Immature natural killer cell (primary cell): ENCODE results near the gene PHLDA2. TPM values are rescaled to one million over a fixed set of nuclear protein-coding genes. Genes with fewer than 3 reads are reported as not detected.

Experiments used
- DNase-seq, 3 donors: peaks; one replicate each; pipeline ENCODE4 v3.0.0; 2022; ENCODE audit warnings: mixed read lengths in 1 of 3
- H3K27ac Mint-ChIP-seq, 6 donors: one replicate each; pipeline ENCODE4 v1.8.0; 2020; ENCODE audit warnings: mixed read lengths in 6 of 6, mild to moderate bottlenecking in 5 of 6, inconsistent platforms in 4 of 6, moderate library complexity in 3 of 6
- H3K27me3 Mint-ChIP-seq, 3 donors: one replicate each; pipeline ENCODE4 v1.8.0; 2020 to 2021; ENCODE audit warnings: low read depth in 3 of 3, mild to moderate bottlenecking in 3 of 3, mixed read lengths in 3 of 3, moderate library complexity in 3 of 3, inconsistent platforms in 1 of 3
- H3K36me3 Mint-ChIP-seq, 3 donors: one replicate each; pipeline ENCODE4 v1.8.0; 2020; ENCODE audit warnings: mixed read lengths in 3 of 3, inconsistent platforms in 2 of 3, mild to moderate bottlenecking in 2 of 3
- H3K4me1 Mint-ChIP-seq, 2 donors: one replicate each; pipeline ENCODE4 v1.8.0; 2020; ENCODE audit warnings: inconsistent platforms in 2 of 2, mild to moderate bottlenecking in 2 of 2, mixed read lengths in 2 of 2, moderate library complexity in 1 of 2
- H3K4me3 Mint-ChIP-seq, 5 donors: one replicate each; pipeline ENCODE4 v1.8.0; 2020; ENCODE audit warnings: mild to moderate bottlenecking in 5 of 5, mixed read lengths in 5 of 5, inconsistent platforms in 3 of 5, moderate library complexity in 3 of 5
- H3K9me3 Mint-ChIP-seq, 6 donors: one replicate each; pipeline ENCODE4 v1.8.0; 2020; ENCODE audit warnings: mild to moderate bottlenecking in 6 of 6, mixed read lengths in 6 of 6, inconsistent platforms in 4 of 6, moderate library complexity in 3 of 6
- polyA plus RNA-seq, 3 donors: library from polyadenylated mRNA; unstranded; fragments of 300-500 nt; fragmentation: Illumina TruSeq; gene quantifications; one replicate each; pipeline ENCODE4 v1.2.3, GENCODE V29; 2021

The PHLDA2 gene, protein sequence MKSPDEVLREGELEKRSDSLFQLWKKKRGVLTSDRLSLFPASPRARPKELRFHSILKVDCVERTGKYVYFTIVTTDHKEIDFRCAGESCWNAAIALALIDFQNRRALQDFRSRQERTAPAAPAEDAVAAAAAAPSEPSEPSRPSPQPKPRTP
- polyA plus RNA-seq, result under 1 TPM in 1 of 3 donors, not detected in 2; 0.27 TPM

DNA sequence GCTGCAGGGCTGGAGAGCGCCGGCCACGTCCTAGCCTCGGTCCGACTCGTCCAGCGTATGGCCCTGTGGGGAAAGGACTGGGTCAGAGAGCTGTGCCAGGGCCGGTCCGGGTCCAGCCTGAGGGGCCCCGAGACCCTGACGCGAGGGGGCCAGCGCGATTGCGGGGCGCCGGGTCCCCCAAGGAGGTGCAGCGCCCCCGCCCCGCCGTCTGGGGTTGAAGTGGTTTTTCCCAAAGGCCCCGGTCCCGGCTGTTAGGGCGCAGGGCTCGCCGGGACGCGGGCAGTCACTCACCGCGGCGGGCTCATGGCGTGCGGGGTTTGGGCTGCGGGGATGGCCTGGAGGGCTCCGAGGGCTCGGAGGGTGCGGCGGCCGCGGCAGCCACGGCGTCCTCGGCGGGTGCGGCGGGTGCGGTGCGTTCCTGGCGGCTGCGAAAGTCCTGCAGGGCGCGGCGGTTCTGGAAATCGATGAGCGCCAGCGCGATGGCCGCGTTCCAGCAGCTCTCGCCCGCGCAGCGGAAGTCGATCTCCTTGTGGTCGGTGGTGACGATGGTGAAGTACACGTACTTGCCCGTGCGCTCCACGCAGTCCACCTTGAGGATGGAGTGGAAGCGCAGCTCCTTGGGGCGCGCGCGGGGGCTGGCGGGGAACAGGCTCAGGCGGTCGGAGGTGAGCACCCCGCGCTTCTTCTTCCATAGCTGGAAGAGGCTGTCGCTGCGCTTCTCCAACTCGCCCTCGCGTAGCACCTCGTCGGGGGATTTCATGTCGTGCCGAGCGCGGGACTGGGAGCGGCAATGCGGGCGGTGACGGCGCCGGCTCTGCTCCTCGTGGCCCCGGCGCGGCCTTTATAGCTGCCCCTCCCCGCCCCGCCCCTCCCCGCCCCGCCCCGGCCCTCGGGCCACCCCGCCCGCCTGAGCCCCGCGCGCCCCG lies at the start of gene PHLDA2:
PHLDA2 (minus strand) TSS at position 816 of the 926 bp plus-strand sequence; CDS start at position 760, 56 bp downstream.
- peak; percentile 41 to 59 (median 53) for DNase-seq
- Mint-ChIP-seq H3K27ac (peak within 1 kb of the TSS in 5 of 6 donors; percentile 39 to 87 (median 66)), H3K4me3 (peak within 1 kb of the TSS; percentile 74 to 88 (median 84)), H3K36me3 (no peaks in the 10 kb centered on the region), H3K9me3 (no peaks in the 10 kb centered on the region), H3K27me3 (peaks cover 11 to 24% (median 13%) of the 10 kb centered on the region in 3 donors), H3K4me1 (peaks cover 22 to 24% of the 10 kb centered on the region in 2 donors)

DNA sequence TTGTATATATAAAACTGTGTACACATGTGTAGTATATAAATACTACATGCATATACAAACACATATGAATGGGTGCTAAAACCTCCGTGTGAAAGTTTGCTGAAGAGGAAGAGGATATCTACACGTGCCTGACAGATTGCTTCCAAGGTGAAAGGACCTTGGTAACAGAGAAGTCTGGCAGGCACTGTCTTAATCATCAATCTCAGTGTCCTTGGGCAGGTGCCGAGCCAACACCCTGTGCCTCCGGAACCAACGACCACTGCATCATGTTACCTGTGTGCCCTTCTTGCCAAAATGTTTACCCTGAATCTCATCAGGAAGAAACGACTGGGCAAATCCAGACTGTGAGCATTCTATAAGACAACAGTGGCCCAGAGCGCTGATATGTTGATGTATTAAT lies 47.9 kb upstream of the PHLDA2 start:
- Mint-ChIP-seq H3K4me1 (peaks cover 30 to 58% of the 10 kb centered on the region in 2 donors), H3K36me3 (peaks cover 7 to 32% (median 9%) of the 10 kb centered on the region in 3 donors), H3K9me3 (no peaks in the 10 kb centered on the region), H3K27me3 (peaks cover 0 to 2% (median 0%) of the 10 kb centered on the region in 3 donors), H3K27ac (peak overlapping the region in 2 of 6 donors; percentile 16 to 77), H3K4me3 (no peak overlapping the region)
- DNase-seq, result no peak

DNA sequence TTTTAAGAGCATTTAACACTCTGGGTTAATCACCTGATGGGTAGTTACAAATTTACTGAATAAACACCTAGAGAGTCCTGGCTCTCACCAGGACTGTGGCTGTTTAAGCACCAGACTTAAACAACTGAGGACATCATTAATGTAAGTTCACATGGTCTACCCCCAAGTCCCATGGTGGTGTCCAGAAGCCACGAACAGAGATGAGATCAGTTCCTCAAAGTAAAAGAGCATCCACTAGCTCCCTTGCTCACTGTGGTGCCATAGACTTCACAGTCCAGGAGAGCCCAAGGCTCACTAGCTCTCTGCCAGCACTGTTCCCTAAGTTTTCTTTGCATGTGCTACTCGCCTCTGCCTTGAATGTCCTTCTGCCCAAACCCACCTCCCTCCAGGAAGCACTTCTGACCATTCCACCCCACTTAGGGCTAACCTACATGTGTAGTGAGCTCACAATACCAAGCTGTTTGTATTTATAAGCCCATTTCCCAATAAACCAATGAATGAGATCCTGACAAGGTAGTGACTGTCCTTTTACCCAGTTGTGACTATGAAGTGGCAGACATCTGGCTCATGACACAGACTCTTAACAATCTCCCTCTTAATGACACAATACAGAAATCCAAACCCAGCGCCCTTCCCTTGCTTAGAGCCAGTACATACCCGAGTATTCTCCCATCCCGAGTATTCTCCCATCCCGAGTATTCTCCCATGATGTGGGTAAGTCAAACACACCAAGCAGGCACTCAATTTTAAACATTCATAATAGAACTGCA lies 47.3 kb upstream of the PHLDA2 start:
- Mint-ChIP-seq H3K36me3 (peaks cover 10 to 35% (median 12%) of the 10 kb centered on the region in 3 donors), H3K27me3 (peaks cover 0 to 2% (median 0%) of the 10 kb centered on the region in 3 donors), H3K4me1 (peaks cover 23 to 52% of the 10 kb centered on the region in 2 donors), H3K27ac (peak overlapping the region in 4 of 6 donors; percentile 1 to 77 (median 20)), H3K9me3 (no peaks in the 10 kb centered on the region), H3K4me3 (no peak overlapping the region)
- DNase-seq, result no peak

DNA sequence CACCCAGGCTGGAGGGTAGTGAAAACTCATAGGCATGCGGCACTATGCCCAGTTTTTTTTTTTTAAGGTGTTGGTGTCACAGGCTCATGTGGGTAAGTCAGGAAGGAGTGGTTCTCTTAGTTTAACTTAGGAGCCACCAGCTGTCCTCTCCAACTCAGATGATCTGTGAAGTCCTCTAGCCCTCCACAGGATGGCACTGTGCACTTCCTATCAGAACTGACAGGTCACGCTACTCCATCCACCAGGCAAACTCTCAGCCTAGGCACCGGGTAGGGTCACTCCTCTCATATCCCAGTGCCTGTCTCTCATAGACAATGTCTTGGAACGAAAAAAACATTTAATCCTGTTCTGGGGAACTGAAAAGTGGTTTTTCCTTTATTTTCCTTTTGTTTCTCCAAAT lies 46.4 kb upstream of the PHLDA2 start:
- Mint-ChIP-seq H3K27ac (peak overlapping the region in 2 of 6 donors; percentile 36 to 49), H3K36me3 (peaks cover 18 to 43% (median 18%) of the 10 kb centered on the region in 3 donors), H3K4me1 (peaks cover 18 to 55% of the 10 kb centered on the region in 2 donors), H3K9me3 (no peaks in the 10 kb centered on the region), H3K4me3 (no peak overlapping the region), H3K27me3 (peaks cover 0 to 2% (median 0%) of the 10 kb centered on the region in 3 donors)
- DNase-seq, result peak; percentile 24 to 48 (median 42)

DNA sequence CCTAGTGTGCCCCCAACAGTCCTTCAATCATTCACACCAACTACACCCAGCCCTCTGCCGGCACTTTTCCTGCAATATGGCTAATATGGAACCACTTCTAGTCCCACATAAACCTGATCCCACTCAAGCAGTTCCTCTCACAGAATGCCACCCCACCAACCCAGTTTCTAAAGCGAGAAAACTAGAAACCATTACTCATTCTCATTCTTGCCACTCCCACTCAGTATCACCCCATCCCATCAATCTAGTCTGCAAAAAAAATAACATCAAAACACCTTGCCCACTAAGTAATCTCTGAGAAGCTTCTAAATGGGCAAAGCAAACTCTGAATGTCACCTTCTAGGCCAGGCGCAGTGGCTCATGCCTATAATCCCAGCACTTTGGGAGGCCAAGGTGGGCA lies 45.1 kb upstream of the PHLDA2 start:
- H3K27ac Mint-ChIP-seq, result peak overlapping the region in 2 of 6 donors; percentile 15 to 26

DNA sequence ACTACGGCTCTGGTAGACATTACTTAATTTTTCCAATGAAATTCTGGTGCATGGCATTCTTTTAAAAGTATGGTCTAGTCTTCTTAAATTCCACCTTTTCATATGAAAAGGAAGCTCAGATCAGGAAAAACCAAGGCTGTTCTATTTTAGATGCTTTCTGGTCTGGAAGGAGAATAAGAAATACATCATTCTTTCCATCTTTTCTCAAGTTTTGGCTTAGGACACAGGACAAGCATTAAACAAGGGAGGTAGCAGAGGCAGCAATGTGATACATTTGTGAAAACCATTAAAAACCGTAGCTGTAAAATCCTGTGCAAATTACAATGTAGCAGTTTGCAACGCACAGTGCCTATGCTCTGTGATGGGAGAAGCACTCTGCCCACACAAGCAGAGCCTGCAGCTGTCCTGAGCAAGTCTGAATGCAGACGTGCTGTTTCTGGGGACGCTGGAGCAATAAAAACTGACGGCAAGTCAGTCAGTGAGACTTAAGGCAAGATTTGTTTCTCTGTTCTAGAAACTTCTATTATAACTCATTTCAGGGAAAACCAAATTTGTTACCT lies 39.2 kb upstream of the PHLDA2 start:
- Mint-ChIP-seq H3K9me3 (no peaks in the 10 kb centered on the region), H3K27me3 (peaks cover 0 to 2% (median 2%) of the 10 kb centered on the region in 3 donors), H3K4me3 (no peak overlapping the region), H3K4me1 (peaks cover 6 to 13% of the 10 kb centered on the region in 2 donors), H3K27ac (no peak overlapping the region), H3K36me3 (peaks cover 28 to 57% (median 38%) of the 10 kb centered on the region in 3 donors)
- DNase-seq, result no peak

More for the DNA sequence above, 45.1 kb upstream of the PHLDA2 start:
- no peak for DNase-seq
- peaks cover 22 to 50% (median 26%) of the 10 kb centered on the region in 3 donors for H3K36me3 Mint-ChIP-seq
- H3K27me3 Mint-ChIP-seq, result peaks cover 0 to 4% (median 2%) of the 10 kb centered on the region in 3 donors
- H3K4me3 Mint-ChIP-seq, result no peak overlapping the region
- H3K4me1 Mint-ChIP-seq, result peaks cover 16 to 49% of the 10 kb centered on the region in 2 donors
- no peaks in the 10 kb centered on the region for H3K9me3 Mint-ChIP-seq

DNA sequence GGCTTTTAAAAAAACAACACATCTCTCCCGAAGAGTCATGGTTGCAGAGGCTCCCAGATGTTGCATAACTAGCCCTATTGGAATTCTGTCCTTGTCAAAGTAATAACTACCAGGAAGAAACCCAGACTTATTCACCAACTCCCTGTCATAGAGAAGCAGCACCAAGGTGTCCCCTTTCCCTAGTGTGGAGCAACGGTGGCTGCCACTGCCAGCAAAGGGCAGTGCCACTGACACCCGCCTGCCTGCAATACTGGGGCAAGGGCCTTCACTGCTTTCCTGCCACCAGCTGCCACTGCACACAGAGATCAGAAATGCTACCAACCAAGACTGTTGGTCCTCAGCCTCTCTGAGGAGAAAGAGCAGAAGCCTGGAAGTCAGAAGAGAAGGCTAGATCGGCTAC lies 35.6 kb upstream of the PHLDA2 start:
- Mint-ChIP-seq H3K27me3 (peaks cover 0 to 3% (median 2%) of the 10 kb centered on the region in 3 donors), H3K4me1 (peaks cover 16 to 28% of the 10 kb centered on the region in 2 donors), H3K4me3 (no peak overlapping the region), H3K9me3 (no peaks in the 10 kb centered on the region), H3K27ac (no peak overlapping the region), H3K36me3 (peaks cover 24 to 63% (median 43%) of the 10 kb centered on the region in 3 donors)
- DNase-seq, result no peak

DNA sequence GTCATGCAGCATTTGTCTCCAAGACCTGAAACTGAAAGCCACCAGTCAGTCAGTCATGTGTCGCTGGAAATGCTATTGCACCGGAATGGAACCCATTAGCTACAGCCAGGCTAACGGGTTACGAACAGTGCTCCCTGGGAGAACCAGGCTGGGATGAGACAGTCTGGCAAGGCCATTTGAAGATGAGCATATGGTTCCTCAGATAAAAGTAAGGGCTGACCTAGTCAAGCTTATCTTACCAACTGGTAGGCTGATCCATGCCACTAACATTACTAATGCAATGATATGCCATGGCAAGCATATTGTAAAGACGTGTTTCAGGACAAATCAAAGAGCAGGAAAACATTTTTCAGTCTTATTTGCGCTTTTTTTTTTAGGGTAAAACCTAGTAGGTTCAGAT lies 34.5 kb upstream of the PHLDA2 start:
- Mint-ChIP-seq H3K4me3 (no peak overlapping the region), H3K4me1 (peaks cover 16 to 28% of the 10 kb centered on the region in 2 donors), H3K9me3 (no peaks in the 10 kb centered on the region), H3K36me3 (peaks cover 23 to 72% (median 47%) of the 10 kb centered on the region in 3 donors), H3K27ac (no peak overlapping the region), H3K27me3 (peaks cover 0 to 3% (median 2%) of the 10 kb centered on the region in 3 donors)
- DNase-seq, result no peak

DNA sequence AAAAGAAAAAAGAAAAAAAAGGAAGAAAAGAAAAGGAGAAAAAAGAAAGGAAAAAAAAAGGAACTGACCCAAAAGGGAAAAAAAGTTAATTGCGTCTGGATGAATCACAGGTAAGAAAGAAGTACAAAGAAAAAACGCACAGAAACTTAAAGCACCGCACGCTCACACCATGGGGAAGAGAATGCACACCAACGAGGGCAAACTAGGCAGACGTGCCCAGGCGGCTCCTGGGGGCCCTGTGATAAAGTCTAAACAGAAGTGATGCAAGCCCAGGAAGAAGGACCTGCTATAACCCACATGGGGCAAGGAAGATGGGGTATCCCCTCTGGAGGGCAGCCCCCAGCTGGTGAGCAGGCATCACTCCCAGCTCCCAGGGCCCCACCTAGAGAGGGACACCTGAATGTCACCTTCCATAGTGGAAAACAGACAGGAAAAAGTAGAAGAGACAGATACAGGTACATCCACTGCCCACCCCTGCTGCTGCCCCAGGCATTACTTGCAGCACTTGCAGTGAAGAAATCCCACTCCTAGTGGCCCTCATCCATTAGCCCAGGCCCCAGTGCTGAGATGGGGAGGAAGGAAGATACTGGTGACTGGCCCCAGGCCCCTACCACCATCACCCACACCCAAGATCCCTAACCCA lies 34.0 kb upstream of the PHLDA2 start:
- no peak overlapping the region for H3K4me3 Mint-ChIP-seq
- H3K27me3 Mint-ChIP-seq, result peaks cover 0 to 3% (median 2%) of the 10 kb centered on the region in 3 donors
- H3K36me3 Mint-ChIP-seq, result peaks cover 23 to 73% (median 49%) of the 10 kb centered on the region in 3 donors
- no peak for DNase-seq
- no peaks in the 10 kb centered on the region for H3K9me3 Mint-ChIP-seq
- H3K27ac Mint-ChIP-seq, result peak overlapping the region in 1 of 6 donors; percentile 63
- H3K4me1 Mint-ChIP-seq, result peaks cover 16 to 28% of the 10 kb centered on the region in 2 donors

DNA sequence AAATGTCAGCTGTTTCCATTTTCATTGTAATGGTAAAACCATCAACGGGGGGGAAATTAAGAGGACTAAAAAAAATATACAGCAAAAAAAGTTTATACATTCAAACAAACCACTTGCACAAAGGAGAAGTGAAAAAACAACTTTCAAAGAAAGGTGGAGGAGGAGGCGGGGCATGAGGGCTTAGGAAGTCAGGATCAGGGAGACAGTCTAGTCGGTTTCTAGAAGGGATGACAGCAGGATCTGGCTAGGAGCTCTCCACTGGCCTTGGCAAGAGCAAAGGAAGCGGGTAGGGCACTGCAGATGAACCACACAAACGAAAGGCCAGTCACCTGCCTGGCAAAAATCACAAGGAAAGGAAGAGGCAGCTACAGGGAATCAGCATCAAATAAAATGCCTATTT lies 31.9 kb upstream of the PHLDA2 start:
- Mint-ChIP-seq H3K4me1 (peaks cover 10 to 28% of the 10 kb centered on the region in 2 donors), H3K9me3 (no peaks in the 10 kb centered on the region), H3K4me3 (no peak overlapping the region), H3K27me3 (peaks cover 0 to 3% (median 2%) of the 10 kb centered on the region in 3 donors), H3K27ac (peak overlapping the region in 4 of 6 donors; percentile 28 to 69 (median 56)), H3K36me3 (peaks cover 24 to 75% (median 58%) of the 10 kb centered on the region in 3 donors)
- no peak for DNase-seq

DNA sequence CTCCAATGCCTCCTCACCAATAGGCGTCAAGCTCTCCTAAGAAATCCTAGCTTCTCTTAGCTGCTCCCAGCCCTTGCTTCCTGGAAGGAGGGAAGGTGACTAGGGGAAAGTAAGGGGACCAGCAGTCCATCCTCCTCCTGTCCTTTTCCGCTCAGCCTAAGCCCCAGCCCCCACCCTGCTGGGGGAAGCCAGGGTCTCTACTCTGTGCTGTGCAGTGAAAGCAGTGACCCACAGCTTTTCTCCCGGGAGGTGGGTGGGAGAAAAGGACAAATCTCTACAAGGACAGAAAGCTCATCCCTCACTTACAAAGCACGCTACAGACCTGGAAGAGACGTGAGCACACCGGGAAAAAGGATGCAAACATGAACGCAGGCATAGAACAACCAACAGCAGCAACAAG lies 30.9 kb upstream of the PHLDA2 start:
- DNase-seq, result no peak
- Mint-ChIP-seq H3K36me3 (peaks cover 22 to 76% (median 58%) of the 10 kb centered on the region in 3 donors), H3K27me3 (peaks cover 0 to 3% (median 2%) of the 10 kb centered on the region in 3 donors), H3K27ac (peak overlapping the region in 1 of 6 donors; percentile 7), H3K4me3 (no peak overlapping the region), H3K9me3 (no peaks in the 10 kb centered on the region), H3K4me1 (peaks cover 10 to 28% of the 10 kb centered on the region in 2 donors)

DNA sequence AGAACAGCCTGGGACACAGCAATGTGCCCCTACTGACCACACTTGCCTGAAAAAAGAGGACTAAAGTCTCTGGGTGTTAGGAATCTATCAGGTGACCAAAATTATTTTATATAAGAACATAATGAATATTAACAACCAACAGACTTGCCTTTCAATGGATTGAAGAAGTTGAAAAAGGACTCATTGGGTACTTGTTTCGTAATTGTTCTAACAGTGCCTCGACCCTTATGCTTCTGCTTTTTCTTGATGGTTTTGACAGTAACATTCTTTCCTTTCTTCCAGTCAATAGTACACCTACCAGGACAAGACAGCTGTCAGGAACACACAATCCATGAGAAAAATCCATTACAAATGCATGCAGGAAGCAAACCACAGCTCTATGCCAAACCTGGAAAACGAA lies 29.0 kb upstream of the PHLDA2 start:
- no peak for DNase-seq
- Mint-ChIP-seq H3K9me3 (no peaks in the 10 kb centered on the region), H3K4me1 (peaks cover 10 to 19% of the 10 kb centered on the region in 2 donors), H3K27me3 (peaks cover 2 to 4% (median 3%) of the 10 kb centered on the region in 3 donors), H3K4me3 (no peak overlapping the region), H3K27ac (no peak overlapping the region), H3K36me3 (peaks cover 17 to 77% (median 50%) of the 10 kb centered on the region in 3 donors)
